Gastroesophageal sphincter (tissue), 3 donors: ENCODE results near the gene SGMS1.

ENCODE experiments used
- EP300 ChIP-seq: sonication (generic); formaldehyde crosslinking; IDR thresholded peaks from one replicate; pipeline ENCODE4 v1.6.1; 2017; ENCODE audit warnings: antibody characterized with exemption, mild to moderate bottlenecking
- POLR2A ChIP-seq, 2 donors: fragments of 450-650 bp; IDR thresholded peaks; one replicate each; pipeline ENCODE4 v1.6.1; 2017; ENCODE audit warnings: antibody characterized with exemption in 2 of 2, mild to moderate bottlenecking in 2 of 2, moderate library complexity in 1 of 2
- POLR2AphosphoS5 ChIP-seq: sonication (generic); formaldehyde crosslinking; IDR thresholded peaks from one replicate; pipeline ENCODE4 v1.6.1; 2017; ENCODE audit warnings: antibody characterized with exemption
- TF ChIP-seq, protein P1 (sequence below), 4 experiments: fragments of 200-600 bp in 2 of 4; fragments of 450-650 bp in 2 of 4; sonication (generic) in 1 of 4; IDR thresholded peaks; one replicate each; pipeline ENCODE4 v1.5.1; 2017 to 2019; ENCODE audit warnings: antibody characterized with exemption in 4 of 4, mild to moderate bottlenecking in 2 of 4, moderate library complexity in 2 of 4

DNA sequence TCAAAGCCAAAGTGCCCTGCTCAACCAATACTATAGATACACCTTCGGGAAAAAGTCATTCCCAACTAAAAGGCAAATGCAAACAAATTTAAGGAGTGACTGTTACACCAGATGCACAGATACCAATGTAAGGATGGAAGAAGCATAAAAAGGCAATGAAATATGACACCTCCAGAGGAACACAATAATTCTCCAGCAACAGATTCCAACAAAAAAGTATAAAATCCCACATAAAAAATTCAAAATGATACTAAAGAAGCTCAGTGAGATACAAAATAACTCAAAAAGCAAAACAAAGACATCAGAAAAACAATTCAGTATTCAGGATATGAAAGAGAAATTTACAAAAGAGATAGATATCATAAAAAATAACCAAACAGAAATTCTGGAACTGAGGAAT is 328.4 kb downstream of the SGMS1 start:
- TF ChIP-seq, protein P1, sequence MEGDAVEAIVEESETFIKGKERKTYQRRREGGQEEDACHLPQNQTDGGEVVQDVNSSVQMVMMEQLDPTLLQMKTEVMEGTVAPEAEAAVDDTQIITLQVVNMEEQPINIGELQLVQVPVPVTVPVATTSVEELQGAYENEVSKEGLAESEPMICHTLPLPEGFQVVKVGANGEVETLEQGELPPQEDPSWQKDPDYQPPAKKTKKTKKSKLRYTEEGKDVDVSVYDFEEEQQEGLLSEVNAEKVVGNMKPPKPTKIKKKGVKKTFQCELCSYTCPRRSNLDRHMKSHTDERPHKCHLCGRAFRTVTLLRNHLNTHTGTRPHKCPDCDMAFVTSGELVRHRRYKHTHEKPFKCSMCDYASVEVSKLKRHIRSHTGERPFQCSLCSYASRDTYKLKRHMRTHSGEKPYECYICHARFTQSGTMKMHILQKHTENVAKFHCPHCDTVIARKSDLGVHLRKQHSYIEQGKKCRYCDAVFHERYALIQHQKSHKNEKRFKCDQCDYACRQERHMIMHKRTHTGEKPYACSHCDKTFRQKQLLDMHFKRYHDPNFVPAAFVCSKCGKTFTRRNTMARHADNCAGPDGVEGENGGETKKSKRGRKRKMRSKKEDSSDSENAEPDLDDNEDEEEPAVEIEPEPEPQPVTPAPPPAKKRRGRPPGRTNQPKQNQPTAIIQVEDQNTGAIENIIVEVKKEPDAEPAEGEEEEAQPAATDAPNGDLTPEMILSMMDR (IDR thresholded peaks at IDR 0.05) = no peak
- TF ChIP-seq POLR2A (IDR thresholded peaks at IDR 0.05) (no peak), POLR2AphosphoS5 (no peak), EP300 (no peak)
